Breast epithelium (tissue), 4 donors: ENCODE results near the gene TAF1. TPM values are rescaled to one million over a fixed set of nuclear protein-coding genes. Genes with fewer than 3 reads are reported as not detected.
A peak's percentile ranks its signal among the peaks of the same experiment; 100 is the strongest.
"Not testable (repeated sequence)": the region's sequence is repeated elsewhere in the genome, so short reads cannot be mapped to it uniquely, and the experiment has no call there.

ENCODE experiments used
- DNase-seq, 2 donors: peaks; one replicate each; pipeline ENCODE4 v3.0.0-alpha.2; 2019; ENCODE audit warnings: low spot score in 2 of 2
- H3K27ac ChIP-seq, 2 donors: fragments of 200-600 bp; sonication (generic) in 1 of 2; one replicate each; pipeline ENCODE4 v1.5.1; 2016 to 2019; ENCODE audit warnings: mild to moderate bottlenecking in 1 of 2
- H3K27me3 ChIP-seq, 2 donors: fragments of 200-600 bp; sonication (generic) in 1 of 2; one replicate each; pipeline versions ENCODE4 v1.5.1 to v1.6.0; 2017 to 2019; ENCODE audit warnings: control low read depth in 1 of 2, mild to moderate bottlenecking in 1 of 2
- H3K36me3 ChIP-seq: fragments of 200-600 bp; one replicate; pipeline ENCODE4 v1.5.1; 2019
- H3K4me1 ChIP-seq, 2 donors: fragments of 200-600 bp; sonication (generic); one replicate each; pipeline ENCODE4 v1.5.1; 2016 to 2019; ENCODE audit warnings: control low read depth in 1 of 2
- H3K4me3 ChIP-seq, 3 donors: fragments of 200-600 bp; sonication (generic); 1 replicate in 2 of 3; 2 replicates in 1 of 3; pipeline ENCODE4 v1.5.1; 2016 to 2019; ENCODE audit warnings: mild to moderate bottlenecking in 3 of 3, moderate library complexity in 2 of 3
- H3K9me3 ChIP-seq, 2 donors: fragments of 200-600 bp; sonication (generic) in 1 of 2; one replicate each; pipeline ENCODE4 v1.5.1; 2016 to 2019; ENCODE audit warnings: control low read depth in 1 of 2
- POLR2A ChIP-seq: fragments of 450-650 bp; IDR thresholded peaks from one replicate; pipeline ENCODE4 v1.6.1; 2016; ENCODE audit warnings: antibody characterized with exemption, mild to moderate bottlenecking, moderate library complexity
- POLR2AphosphoS5 ChIP-seq, 3 donors: sonication (generic); formaldehyde crosslinking; IDR thresholded peaks; one replicate each; pipeline ENCODE4 v1.6.1; 2017; ENCODE audit warnings: antibody characterized with exemption in 3 of 3
- intact Hi-C: fragments of 100-400 bp; cut with DNase I; formaldehyde crosslinking; loops from one replicate; pipeline ENCODE4 v1.15.1; 2023; ENCODE audit warnings: low total_unique reads
- total RNA-seq, 3 donors: library from RNA; depleted of rRNA; stranded (reverse); fragments of >200 nt; gene quantifications; one replicate each; pipeline ENCODE4 v1.1.0, GENCODE V29; 2016
- TF ChIP-seq, protein P1 (sequence below), 3 donors: fragments of 450-650 bp; IDR thresholded peaks; one replicate each; pipeline ENCODE4 v1.5.1; 2016 to 2017; ENCODE audit warnings: antibody characterized with exemption in 3 of 3, mild to moderate bottlenecking in 3 of 3, moderate library complexity in 3 of 3

TAF1 gene
- total RNA-seq, 3 donors from 2014 or later, result 54.4 to 71.0 (median 60.6) TPM

DNA sequence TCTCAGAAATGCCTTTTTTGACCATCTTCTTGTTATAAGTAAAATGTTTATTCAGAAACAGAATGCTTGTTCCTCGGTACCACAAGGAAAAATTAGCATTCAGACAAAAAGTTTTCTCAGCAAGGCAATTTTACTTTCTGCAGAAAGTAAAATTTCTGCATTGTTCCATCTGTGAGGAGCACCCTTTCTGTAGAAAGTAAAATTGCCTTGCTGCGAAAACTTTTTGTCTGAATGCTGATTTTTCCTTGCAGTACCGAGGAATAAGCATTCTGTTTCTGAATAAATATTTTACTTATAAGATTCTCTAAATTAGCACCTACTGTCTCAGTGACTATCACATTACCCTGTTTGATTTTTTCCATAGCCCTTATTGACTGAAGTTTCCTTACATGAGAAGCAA, 39.8 kb upstream of the TAF1 start:
- TF ChIP-seq, protein P1, sequence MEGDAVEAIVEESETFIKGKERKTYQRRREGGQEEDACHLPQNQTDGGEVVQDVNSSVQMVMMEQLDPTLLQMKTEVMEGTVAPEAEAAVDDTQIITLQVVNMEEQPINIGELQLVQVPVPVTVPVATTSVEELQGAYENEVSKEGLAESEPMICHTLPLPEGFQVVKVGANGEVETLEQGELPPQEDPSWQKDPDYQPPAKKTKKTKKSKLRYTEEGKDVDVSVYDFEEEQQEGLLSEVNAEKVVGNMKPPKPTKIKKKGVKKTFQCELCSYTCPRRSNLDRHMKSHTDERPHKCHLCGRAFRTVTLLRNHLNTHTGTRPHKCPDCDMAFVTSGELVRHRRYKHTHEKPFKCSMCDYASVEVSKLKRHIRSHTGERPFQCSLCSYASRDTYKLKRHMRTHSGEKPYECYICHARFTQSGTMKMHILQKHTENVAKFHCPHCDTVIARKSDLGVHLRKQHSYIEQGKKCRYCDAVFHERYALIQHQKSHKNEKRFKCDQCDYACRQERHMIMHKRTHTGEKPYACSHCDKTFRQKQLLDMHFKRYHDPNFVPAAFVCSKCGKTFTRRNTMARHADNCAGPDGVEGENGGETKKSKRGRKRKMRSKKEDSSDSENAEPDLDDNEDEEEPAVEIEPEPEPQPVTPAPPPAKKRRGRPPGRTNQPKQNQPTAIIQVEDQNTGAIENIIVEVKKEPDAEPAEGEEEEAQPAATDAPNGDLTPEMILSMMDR (IDR thresholded peaks at IDR 0.05), result no peak
- TF ChIP-seq POLR2A (no peak), POLR2AphosphoS5 (IDR thresholded peaks at IDR 0.05) (no peak)
- intact Hi-C loops, result no loop called here
- peaks cover 9 to 17% of the 10 kb centered on the region in 2 donors for H3K9me3 ChIP-seq
- no peak overlapping the region for H3K4me3 ChIP-seq
- no peak for DNase-seq
- peaks cover 0 to 5% of the 10 kb centered on the region in 2 donors for H3K27me3 ChIP-seq
- H3K27ac ChIP-seq, result no peak overlapping the region
- no peaks in the 10 kb centered on the region for H3K36me3 ChIP-seq
- H3K4me1 ChIP-seq, result no peaks in the 10 kb centered on the region

DNA sequence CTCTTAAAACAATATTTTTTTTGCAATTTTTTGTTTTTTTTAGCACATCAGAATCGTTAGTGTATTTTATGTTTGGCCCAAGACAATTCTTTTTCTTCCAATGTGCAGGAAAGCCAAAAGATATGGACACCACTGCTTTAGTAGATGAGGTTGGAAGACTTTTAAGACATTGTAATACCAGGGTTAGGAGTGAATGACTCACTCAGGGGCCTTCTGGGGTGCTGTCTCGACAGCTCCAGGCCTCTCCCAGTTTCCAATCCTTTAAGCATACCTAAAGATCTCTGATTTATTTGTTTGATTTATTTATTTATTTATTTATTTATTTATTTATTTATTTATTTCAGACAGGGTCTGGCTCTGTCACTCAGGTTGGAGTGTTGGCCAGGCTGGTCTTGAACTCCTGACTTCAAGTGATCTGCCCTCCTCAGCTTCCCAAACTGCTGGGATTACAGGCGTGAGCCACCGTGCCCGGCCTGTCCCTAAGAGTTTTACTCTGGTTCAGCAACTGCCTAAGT, 16.9 kb upstream of the TAF1 start:
- H3K27me3 ChIP-seq, DNase-seq, H3K27ac ChIP-seq, H3K9me3 ChIP-seq, H3K4me3 ChIP-seq, H3K4me1 ChIP-seq, H3K36me3 ChIP-seq: not testable (repeated sequence)
- intact Hi-C loops, result loop anchor here (5.0 kb wide), 1 partner anchor 1002 kb away; no protein-coding TSS in a partner anchor

DNA sequence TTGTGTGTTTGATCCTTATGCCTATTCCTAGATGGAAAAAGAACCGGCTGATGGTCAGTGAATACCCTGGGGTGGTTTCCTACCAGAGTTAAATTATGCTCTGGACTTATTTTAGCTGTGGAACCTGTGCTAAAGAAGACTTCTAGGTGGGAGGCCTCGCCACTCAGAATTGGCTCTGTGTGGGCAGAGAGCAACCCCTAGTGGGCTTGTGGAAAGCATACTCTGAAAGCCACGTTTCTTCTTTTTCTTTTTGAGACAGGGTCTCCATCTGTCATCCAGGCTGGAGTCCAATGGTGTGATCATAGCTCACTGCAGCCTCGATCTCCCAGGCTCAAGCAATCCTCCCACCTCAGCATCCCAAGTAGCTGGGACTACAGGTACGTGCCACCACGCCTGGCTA, 16.3 kb upstream of the TAF1 start:
- intact Hi-C loops, result loop anchor here (5.0 kb wide), 1 partner anchor 1003 kb away; no protein-coding TSS in a partner anchor
- H3K4me1 ChIP-seq, H3K9me3 ChIP-seq, H3K4me3 ChIP-seq, H3K27ac ChIP-seq, H3K27me3 ChIP-seq, DNase-seq, H3K36me3 ChIP-seq: not testable (repeated sequence)

DNA sequence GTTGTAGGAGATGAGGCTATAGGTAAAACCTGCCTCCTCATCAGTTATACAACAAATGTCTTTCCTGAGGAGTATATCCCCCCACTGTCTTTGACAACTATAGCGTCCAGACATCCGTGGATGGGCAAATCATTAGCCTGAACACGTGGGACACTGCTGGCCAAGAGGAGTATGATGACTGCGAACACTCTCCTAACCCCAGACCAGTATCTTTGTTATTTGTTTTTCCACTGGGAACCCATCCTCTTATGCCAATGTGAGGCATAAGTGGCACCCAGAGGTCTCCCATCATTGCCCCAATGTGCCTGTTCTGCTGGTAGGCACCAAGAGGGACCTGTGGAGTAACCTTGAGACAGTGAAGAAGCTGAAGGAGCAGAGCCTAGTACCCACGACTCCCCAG, 13.7 kb upstream of the TAF1 start:
- H3K4me3 ChIP-seq, H3K27ac ChIP-seq, H3K27me3 ChIP-seq, H3K36me3 ChIP-seq, H3K4me1 ChIP-seq, DNase-seq, H3K9me3 ChIP-seq, intact Hi-C loops: not testable (repeated sequence)

DNA sequence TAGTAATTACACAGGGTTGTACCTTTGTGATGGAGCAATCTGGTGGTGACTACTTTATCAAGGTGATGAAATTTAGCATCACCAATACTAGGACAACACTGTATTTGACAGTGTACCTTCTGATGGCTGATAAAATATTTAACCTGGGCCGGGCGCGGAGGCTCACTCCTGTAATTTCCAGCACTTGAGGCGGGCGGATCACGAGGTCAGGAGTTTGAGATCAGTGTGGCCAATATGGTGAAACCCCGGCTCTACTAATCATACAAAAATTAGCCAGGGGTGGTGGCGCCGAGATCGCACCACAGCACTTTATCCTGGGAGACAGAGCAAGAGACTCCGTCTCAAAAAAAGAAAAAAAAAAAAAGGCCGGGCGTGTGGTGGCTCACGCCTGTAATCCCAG, 1.9 kb upstream of the TAF1 start:
- no peak for DNase-seq
- Histone ChIP-seq H3K9me3 (peaks cover 0 to 5% of the 10 kb centered on the region in 2 donors), H3K4me1 (no peaks in the 10 kb centered on the region), H3K27ac (no peak overlapping the region), H3K36me3 (no peaks in the 10 kb centered on the region), H3K27me3 (no peaks in the 10 kb centered on the region), H3K4me3 (no peak overlapping the region)
- intact Hi-C loops, result no loop called here
- no peak for TF ChIP-seq POLR2A
- TF ChIP-seq POLR2AphosphoS5 (IDR thresholded peaks at IDR 0.05), result no peak
- TF ChIP-seq, protein P1 (IDR thresholded peaks at IDR 0.05), result no peak

DNA sequence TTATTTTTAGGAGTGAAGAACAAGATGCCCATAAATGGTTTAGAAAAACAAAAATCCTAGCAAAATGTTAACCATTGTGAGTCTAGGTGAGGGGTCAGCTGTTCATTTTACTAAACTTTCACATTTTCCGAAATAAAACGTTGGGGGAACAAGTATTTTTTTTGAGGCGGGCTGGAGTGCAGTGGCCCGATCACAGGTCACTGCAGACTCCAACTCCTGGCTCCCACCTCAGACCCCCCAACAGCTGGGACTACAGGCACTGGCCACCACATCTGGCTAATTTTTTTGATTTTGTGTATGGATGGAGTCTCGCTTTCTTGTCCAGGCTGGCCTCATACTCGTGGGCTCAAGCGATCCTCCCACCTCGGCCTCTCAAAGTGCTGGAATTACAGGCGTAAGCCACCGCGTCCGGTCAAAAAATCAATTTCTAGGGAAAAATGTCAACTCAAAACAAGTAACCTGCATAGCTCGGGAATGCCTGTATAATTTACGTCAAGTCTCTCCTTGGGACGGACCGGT, 742 bp upstream of the TAF1 start:
- TF ChIP-seq POLR2AphosphoS5 (IDR thresholded peaks at IDR 0.05) (peak in 1 of 3 donors; percentile 92), POLR2A (peak; percentile 69)
- TF ChIP-seq, protein P1 (IDR thresholded peaks at IDR 0.05), result no peak
- Histone ChIP-seq H3K27ac (peak overlapping the region; percentile 91 to 98), H3K9me3 (peaks cover 0 to 5% of the 10 kb centered on the region in 2 donors), H3K4me3 (peak overlapping the region; percentile 67 to 83 (median 69)), H3K36me3 (no peaks in the 10 kb centered on the region), H3K27me3 (no peaks in the 10 kb centered on the region), H3K4me1 (no peaks in the 10 kb centered on the region)
- intact Hi-C loops, result no loop called here
- DNase-seq, result no peak
